ENCODE measurements around the gene NR0B2. TPM values are rescaled to one million over a fixed set of nuclear protein-coding genes. Genes with fewer than 3 reads are reported as not detected.
A peak's percentile ranks its signal among the peaks of the same experiment; 100 is the strongest.

The NR0B2 gene
- total and polyA plus RNA-seq, 12 donors: 2.7 to 14.7 (median 6.1) TPM

GRCh38 chr1:26910343-26911160 lies 3.2 kb downstream of the NR0B2 start:
- no peak for TF ChIP-seq CTCF (IDR thresholded peaks at IDR 0.05)
- ATAC-seq: no peak
- no peak for DNase-seq

GRCh38 chr1:26909951-26910342 lies 3.8 kb downstream of the NR0B2 start:
- DNase-seq (no peak), ATAC-seq (no peak)
- intact Hi-C loops (cut with DNase I): no loop called here
- peaks cover 0 to 9% (median 0%) of the 10 kb centered on the region in 9 donors for H3K36me3 ChIP-seq
- no peak overlapping the region for H3K27ac ChIP-seq
- no peak for TF ChIP-seq CTCF (IDR thresholded peaks at IDR 0.05)
- no peaks in the 10 kb centered on the region for H3K9me3 ChIP-seq
- no peak overlapping the region for H3K4me3 ChIP-seq
- no peaks in the 10 kb centered on the region for H3K27me3 ChIP-seq
- 55 to 84% methylated on average over 3 of the region's 3 CpGs for whole genome bisulfite sequencing, 2 donors
- H3K4me1 ChIP-seq: peaks cover 0 to 21% (median 4%) of the 10 kb centered on the region in 9 donors

More at GRCh38 chr1:26910343-26911160, 3.2 kb downstream of the NR0B2 start:
- H3K36me3 ChIP-seq: peaks cover 0 to 9% (median 0%) of the 10 kb centered on the region in 9 donors
- no peak overlapping the region for H3K4me3 ChIP-seq
- H3K9me3 ChIP-seq: no peaks in the 10 kb centered on the region
- H3K27ac ChIP-seq: no peak overlapping the region
- WGBS, 2 donors: 75 to 76% methylated on average over 4 of the region's 4 CpGs
- intact Hi-C loops (cut with DNase I): no loop called here
- peaks cover 0 to 27% (median 4%) of the 10 kb centered on the region in 9 donors for H3K4me1 ChIP-seq
- no peaks in the 10 kb centered on the region for H3K27me3 ChIP-seq

GRCh38 chr1:26907071-26907917 lies 6.5 kb downstream of the NR0B2 start:
- intact Hi-C loops (cut with DNase I): no loop called here
- peaks cover 0 to 9% (median 0%) of the 10 kb centered on the region in 9 donors for H3K36me3 ChIP-seq
- 63 to 68% methylated on average over 6 of the region's 6 CpGs for WGBS, 2 donors
- ATAC-seq: peak in 2 of 8 donors; percentile 19 to 69
- peaks cover 0 to 10% (median 0%) of the 10 kb centered on the region in 9 donors for H3K4me1 ChIP-seq
- DNase-seq: no peak
- H3K9me3 ChIP-seq: no peaks in the 10 kb centered on the region
- H3K27ac ChIP-seq: no peak overlapping the region
- TF ChIP-seq CTCF (IDR thresholded peaks at IDR 0.05): no peak
- no peaks in the 10 kb centered on the region for H3K27me3 ChIP-seq
- no peak overlapping the region for H3K4me3 ChIP-seq

- ATAC-seq (no peak), DNase-seq (no peak)
- no peaks in the 10 kb centered on the region for H3K9me3 ChIP-seq
- WGBS, 2 donors: 66% methylated on average over 17 to 18 of the region's 18 CpGs
- peaks cover 10 to 28% (median 15%) of the 10 kb centered on the region in 9 donors for H3K4me1 ChIP-seq
- peak overlapping the region in 9 of 10 donors; percentile 61 to 91 (median 81) for H3K27ac ChIP-seq
- intact Hi-C loops (cut with DNase I): no loop called here
- no peaks in the 10 kb centered on the region for H3K27me3 ChIP-seq
- H3K4me3 ChIP-seq: peak overlapping the region; percentile 58 to 98 (median 92)
- H3K36me3 ChIP-seq: peaks cover 0 to 28% (median 9%) of the 10 kb centered on the region in 9 donors
- TF ChIP-seq CTCF (IDR thresholded peaks at IDR 0.05): no peak
Measured at GRCh38 chr1:26900815-26901511, 12.8 kb downstream of the NR0B2 start.
